Measurements from ENCODE around the gene ATXN10.

The ATXN10 gene

GRCh38 chr22:45742866-45743450, 71.3 kb downstream of the ATXN10 start:
- DNase-seq (ENCODE audit: low read depth) = no peak
- H3K4me3 ChIP-seq (ENCODE audit: low read length) = no peak overlapping the region
- no peak for TF ChIP-seq CTCF (conservative IDR thresholded peaks at IDR 0.05; ENCODE audit: low read depth, low read length)

- TF ChIP-seq CTCF (conservative IDR thresholded peaks at IDR 0.05; ENCODE audit: low read depth, low read length) = no peak
Measured at GRCh38 chr22:45743687-45744086, 72.1 kb downstream of the ATXN10 start.

GRCh38 chr22:45744442-45744841, 72.8 kb downstream of the ATXN10 start:
- no peak for TF ChIP-seq CTCF (conservative IDR thresholded peaks at IDR 0.05; ENCODE audit: low read depth, low read length)
- no peak for DNase-seq (ENCODE audit: low read depth)
- no peak overlapping the region for H3K4me3 ChIP-seq (ENCODE audit: low read length)

More at GRCh38 chr22:45743687-45744086, 72.1 kb downstream of the ATXN10 start:
- no peak for DNase-seq (ENCODE audit: low read depth)
- H3K4me3 ChIP-seq (ENCODE audit: low read length) = no peak overlapping the region

- peak; percentile 46 for DNase-seq (ENCODE audit: low read depth)
- no peak overlapping the region for H3K4me3 ChIP-seq (ENCODE audit: low read length)
- no peak for TF ChIP-seq CTCF (conservative IDR thresholded peaks at IDR 0.05; ENCODE audit: low read depth, low read length)
Measured at GRCh38 chr22:45750626-45751025, 79.0 kb downstream of the ATXN10 start.

GRCh38 chr22:45752036-45752435, 80.4 kb downstream of the ATXN10 start:
- no peak for DNase-seq (ENCODE audit: low read depth)
- H3K4me3 ChIP-seq (ENCODE audit: low read length) = no peak overlapping the region
- no peak for TF ChIP-seq CTCF (conservative IDR thresholded peaks at IDR 0.05; ENCODE audit: low read depth, low read length)

GRCh38 chr22:45754822-45755221, 83.2 kb downstream of the ATXN10 start:
- no peak for TF ChIP-seq CTCF (conservative IDR thresholded peaks at IDR 0.05; ENCODE audit: low read depth, low read length)
- DNase-seq (ENCODE audit: low read depth) = no peak
- H3K4me3 ChIP-seq (ENCODE audit: low read length) = no peak overlapping the region

- DNase-seq (ENCODE audit: low read depth) = no peak
- no peak for TF ChIP-seq CTCF (conservative IDR thresholded peaks at IDR 0.05; ENCODE audit: low read depth, low read length)
- H3K4me3 ChIP-seq (ENCODE audit: low read length) = no peak overlapping the region
Measured at GRCh38 chr22:45756558-45756957, 84.9 kb downstream of the ATXN10 start.
